ENCODE measurements around the gene VWC2.
"Not testable (repeated sequence)": the region's sequence is repeated elsewhere in the genome, so short reads cannot be mapped to it uniquely, and the experiment has no call there.

The VWC2 gene

GRCh38 chr7:49845626-49846025 lies 72.2 kb downstream of the VWC2 start:
- no peak overlapping the region for H3K4me3 ChIP-seq (ENCODE audit: low read length, poor library complexity, severe bottlenecking)
- no peaks in the 10 kb centered on the region for H3K4me1 ChIP-seq (ENCODE audit: insufficient read depth, low read length, poor library complexity, severe bottlenecking)
- no peak for TF ChIP-seq CTCF (conservative IDR thresholded peaks at IDR 0.05; ENCODE audit: low read length)
- no peak for TF ChIP-seq EZH2phosphoT487 (IDR thresholded peaks at IDR 0.05; ENCODE audit: borderline replicate concordance)
- no peaks in the 10 kb centered on the region for H3F3A ChIP-seq (ENCODE audit: low read depth)
- H3K9me3 ChIP-seq (ENCODE audit: insufficient read depth, low read depth, low read length): no peaks in the 10 kb centered on the region
- H4K20me1 ChIP-seq (ENCODE audit: insufficient read depth, low read length, poor library complexity, severe bottlenecking): no peaks in the 10 kb centered on the region
- H3K79me2 ChIP-seq (ENCODE audit: insufficient read depth, low read length): no peaks in the 10 kb centered on the region
- no peaks in the 10 kb centered on the region for H3K36me3 ChIP-seq (ENCODE audit: insufficient read depth, low read length)
- no peak overlapping the region for H3K9ac ChIP-seq (ENCODE audit: low read depth, low read length, poor library complexity, severe bottlenecking)
- H2AFZ ChIP-seq (ENCODE audit: low read length): peak overlapping the region; percentile 20; the same call in 1 of the 2 replicates
- H3K27me3 ChIP-seq (ENCODE audit: insufficient read depth, low read length, poor library complexity, severe bottlenecking): no peaks in the 10 kb centered on the region
- no peaks in the 10 kb centered on the region for H3K9me2 ChIP-seq (replicated peaks; ENCODE audit: low read depth, low read length)
- no peak overlapping the region for H3K4me2 ChIP-seq (ENCODE audit: low read depth, low read length, poor library complexity, severe bottlenecking)

- Histone ChIP-seq H3K4me3 (ENCODE audit: low read length, poor library complexity, severe bottlenecking) (no peak overlapping the region), H3K9me2 (replicated peaks; ENCODE audit: low read depth, low read length) (no peaks in the 10 kb centered on the region), H3K4me1 (ENCODE audit: insufficient read depth, low read length, poor library complexity, severe bottlenecking) (no peaks in the 10 kb centered on the region), H4K20me1 (ENCODE audit: insufficient read depth, low read length, poor library complexity, severe bottlenecking) (no peaks in the 10 kb centered on the region), H3K27me3 (ENCODE audit: insufficient read depth, low read length, poor library complexity, severe bottlenecking) (no peaks in the 10 kb centered on the region), H2AFZ (ENCODE audit: low read length) (no peak overlapping the region), H3K79me2 (ENCODE audit: insufficient read depth, low read length) (no peaks in the 10 kb centered on the region), H3K4me2 (ENCODE audit: low read depth, low read length, poor library complexity, severe bottlenecking) (no peak overlapping the region), H3K9ac (ENCODE audit: low read depth, low read length, poor library complexity, severe bottlenecking) (no peak overlapping the region), H3K36me3 (ENCODE audit: insufficient read depth, low read length) (no peaks in the 10 kb centered on the region), H3K9me3 (ENCODE audit: insufficient read depth, low read depth, low read length) (no peaks in the 10 kb centered on the region), H3F3A (ENCODE audit: low read depth) (no peaks in the 10 kb centered on the region)
- TF ChIP-seq EZH2phosphoT487 (IDR thresholded peaks at IDR 0.05; ENCODE audit: borderline replicate concordance) (no peak), CTCF (conservative IDR thresholded peaks at IDR 0.05; ENCODE audit: low read length) (no peak)
Measured at GRCh38 chr7:49848211-49848841, 74.9 kb downstream of the VWC2 start.

- Histone ChIP-seq H3K9me3 (ENCODE audit: insufficient read depth, low read depth, low read length) (no peaks in the 10 kb centered on the region), H3K9me2 (replicated peaks; ENCODE audit: low read depth, low read length) (no peaks in the 10 kb centered on the region), H3K27me3 (ENCODE audit: insufficient read depth, low read length, poor library complexity, severe bottlenecking) (no peaks in the 10 kb centered on the region), H3K4me2 (ENCODE audit: low read depth, low read length, poor library complexity, severe bottlenecking) (no peak overlapping the region), H4K20me1 (ENCODE audit: insufficient read depth, low read length, poor library complexity, severe bottlenecking) (no peaks in the 10 kb centered on the region), H3F3A (ENCODE audit: low read depth) (no peaks in the 10 kb centered on the region), H3K9ac (ENCODE audit: low read depth, low read length, poor library complexity, severe bottlenecking) (no peak overlapping the region), H3K4me3 (ENCODE audit: low read length, poor library complexity, severe bottlenecking) (no peak overlapping the region), H3K79me2 (ENCODE audit: insufficient read depth, low read length) (no peaks in the 10 kb centered on the region), H3K4me1 (ENCODE audit: insufficient read depth, low read length, poor library complexity, severe bottlenecking) (no peaks in the 10 kb centered on the region), H2AFZ (ENCODE audit: low read length) (no peak overlapping the region), H3K36me3 (ENCODE audit: insufficient read depth, low read length) (no peaks in the 10 kb centered on the region)
- TF ChIP-seq EZH2phosphoT487 (IDR thresholded peaks at IDR 0.05; ENCODE audit: borderline replicate concordance) (no peak), CTCF (conservative IDR thresholded peaks at IDR 0.05; ENCODE audit: low read length) (no peak; the same call in 1 of the 2 replicates)
Measured at GRCh38 chr7:49850921-49851613, 77.6 kb downstream of the VWC2 start.

- H3K79me2 ChIP-seq (ENCODE audit: insufficient read depth, low read length); H3F3A ChIP-seq (ENCODE audit: low read depth); H3K9me2 ChIP-seq (replicated peaks; ENCODE audit: low read depth, low read length); H2AFZ ChIP-seq (ENCODE audit: low read length); H3K27me3 ChIP-seq (ENCODE audit: insufficient read depth, low read length, poor library complexity, severe bottlenecking); H4K20me1 ChIP-seq (ENCODE audit: insufficient read depth, low read length, poor library complexity, severe bottlenecking); H3K9me3 ChIP-seq (ENCODE audit: insufficient read depth, low read depth, low read length); H3K4me1 ChIP-seq (ENCODE audit: insufficient read depth, low read length, poor library complexity, severe bottlenecking); H3K36me3 ChIP-seq (ENCODE audit: insufficient read depth, low read length); H3K4me3 ChIP-seq (ENCODE audit: low read length, poor library complexity, severe bottlenecking); H3K4me2 ChIP-seq (ENCODE audit: low read depth, low read length, poor library complexity, severe bottlenecking); H3K9ac ChIP-seq (ENCODE audit: low read depth, low read length, poor library complexity, severe bottlenecking): not testable (repeated sequence)
Measured at GRCh38 chr7:49851614-49851934, 78.1 kb downstream of the VWC2 start.
